ENCODE data around the gene CDHR3.

DNA sequence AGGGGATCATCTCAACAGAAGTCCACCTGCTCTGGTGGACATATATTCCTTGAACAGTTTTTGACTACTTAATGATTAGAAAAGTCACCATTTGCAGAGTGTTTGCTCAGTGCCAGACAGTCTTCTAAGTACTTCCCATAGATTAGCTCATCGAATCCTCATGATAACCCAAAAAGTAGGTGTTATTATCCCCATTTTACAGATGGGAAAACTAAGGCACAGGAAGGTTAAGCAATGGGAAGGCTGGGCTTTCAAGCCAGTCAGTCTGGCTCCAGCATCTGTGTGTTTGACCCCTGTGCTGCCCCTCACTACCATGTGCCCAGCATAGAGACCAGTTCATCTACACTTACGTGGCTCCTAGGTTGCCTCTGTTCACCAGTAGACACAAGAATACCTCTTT is 15.9 kb downstream of the CDHR3 start:
- no peak for TF ChIP-seq EZH2 (IDR thresholded peaks at IDR 0.05; ENCODE audit: borderline replicate concordance, low read depth, low read length, severe bottlenecking)
- TF ChIP-seq, protein P1, sequence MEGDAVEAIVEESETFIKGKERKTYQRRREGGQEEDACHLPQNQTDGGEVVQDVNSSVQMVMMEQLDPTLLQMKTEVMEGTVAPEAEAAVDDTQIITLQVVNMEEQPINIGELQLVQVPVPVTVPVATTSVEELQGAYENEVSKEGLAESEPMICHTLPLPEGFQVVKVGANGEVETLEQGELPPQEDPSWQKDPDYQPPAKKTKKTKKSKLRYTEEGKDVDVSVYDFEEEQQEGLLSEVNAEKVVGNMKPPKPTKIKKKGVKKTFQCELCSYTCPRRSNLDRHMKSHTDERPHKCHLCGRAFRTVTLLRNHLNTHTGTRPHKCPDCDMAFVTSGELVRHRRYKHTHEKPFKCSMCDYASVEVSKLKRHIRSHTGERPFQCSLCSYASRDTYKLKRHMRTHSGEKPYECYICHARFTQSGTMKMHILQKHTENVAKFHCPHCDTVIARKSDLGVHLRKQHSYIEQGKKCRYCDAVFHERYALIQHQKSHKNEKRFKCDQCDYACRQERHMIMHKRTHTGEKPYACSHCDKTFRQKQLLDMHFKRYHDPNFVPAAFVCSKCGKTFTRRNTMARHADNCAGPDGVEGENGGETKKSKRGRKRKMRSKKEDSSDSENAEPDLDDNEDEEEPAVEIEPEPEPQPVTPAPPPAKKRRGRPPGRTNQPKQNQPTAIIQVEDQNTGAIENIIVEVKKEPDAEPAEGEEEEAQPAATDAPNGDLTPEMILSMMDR (IDR thresholded peaks at IDR 0.05; ENCODE audit: extremely low read depth in 1 of 2, insufficient read depth in 1 of 2, low read depth in 1 of 2, low read length in 2 of 2) = no peak

All from endothelial cell of umbilical vein (primary cell).